Measurements from ENCODE around the gene MAN1B1.
"Not testable (repeated sequence)": the region's sequence is repeated elsewhere in the genome, so short reads cannot be mapped to it uniquely, and the experiment has no call there.

The MAN1B1 gene

DNA sequence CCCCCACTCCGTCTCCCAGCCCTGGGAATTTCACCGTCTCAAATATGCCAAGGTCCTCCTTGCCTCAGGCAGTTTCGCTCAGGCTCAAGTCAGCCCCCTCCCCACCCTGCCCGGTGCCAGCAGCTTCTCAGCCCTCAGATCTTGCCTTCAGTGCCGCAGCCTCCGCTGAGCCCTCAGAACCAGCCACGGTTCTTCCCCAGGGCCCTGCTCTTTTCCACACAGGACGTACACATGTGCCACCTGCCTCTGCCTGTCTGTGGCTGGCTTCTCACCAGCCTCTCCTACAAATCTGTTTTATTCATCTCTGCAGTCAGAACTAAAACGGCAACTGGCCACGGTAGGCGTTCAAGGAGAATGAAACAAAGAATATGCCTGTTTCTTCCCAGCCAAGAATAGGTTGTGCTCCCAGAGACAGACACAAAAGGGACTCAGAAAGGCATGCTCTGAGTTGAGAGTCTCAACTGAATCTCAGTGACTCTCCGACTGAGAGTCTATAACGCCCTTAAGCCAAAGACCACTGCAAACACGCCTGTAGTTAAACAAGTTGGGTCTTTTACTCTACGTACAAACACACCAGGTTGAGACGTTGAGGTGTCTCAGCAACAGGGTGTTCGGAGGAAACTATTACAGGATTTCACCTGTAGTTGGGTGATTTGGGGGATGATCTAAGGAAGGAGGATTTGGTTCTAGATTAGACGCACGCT lies 41.5 kb downstream of the MAN1B1 start:
- no peak for DNase-seq (ENCODE audit: low spot score)

DNA sequence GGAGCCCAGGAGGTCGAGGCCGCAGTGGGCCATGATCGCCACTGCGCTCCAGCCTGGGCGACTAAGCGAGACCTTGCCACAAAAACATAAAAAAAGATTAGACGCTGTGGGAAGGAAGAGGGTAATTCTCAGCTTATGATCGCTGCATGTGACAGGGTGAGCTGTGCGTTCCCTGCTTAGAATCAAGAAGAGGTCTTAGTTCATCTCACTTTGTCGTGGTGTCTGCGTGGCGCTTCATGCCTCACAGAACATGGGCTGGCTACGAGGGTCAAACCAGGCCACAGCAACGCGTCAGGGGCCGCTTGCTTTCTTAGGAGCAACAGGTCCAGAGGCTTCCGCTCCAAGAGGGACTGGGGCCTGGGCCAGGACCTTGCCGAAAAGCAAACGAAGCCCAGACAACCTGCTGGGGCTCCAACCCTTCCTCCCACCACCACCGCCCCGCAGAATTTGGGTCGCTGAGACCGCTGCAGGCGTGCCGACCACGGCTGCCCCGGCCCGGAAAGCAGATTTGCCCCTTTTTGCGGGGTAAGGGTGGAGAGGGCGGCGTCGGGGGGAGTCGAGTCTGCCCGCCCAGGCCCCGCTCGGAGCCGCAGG lies 42.2 kb downstream of the MAN1B1 start:
- no peak for DNase-seq (ENCODE audit: low spot score)

DNA sequence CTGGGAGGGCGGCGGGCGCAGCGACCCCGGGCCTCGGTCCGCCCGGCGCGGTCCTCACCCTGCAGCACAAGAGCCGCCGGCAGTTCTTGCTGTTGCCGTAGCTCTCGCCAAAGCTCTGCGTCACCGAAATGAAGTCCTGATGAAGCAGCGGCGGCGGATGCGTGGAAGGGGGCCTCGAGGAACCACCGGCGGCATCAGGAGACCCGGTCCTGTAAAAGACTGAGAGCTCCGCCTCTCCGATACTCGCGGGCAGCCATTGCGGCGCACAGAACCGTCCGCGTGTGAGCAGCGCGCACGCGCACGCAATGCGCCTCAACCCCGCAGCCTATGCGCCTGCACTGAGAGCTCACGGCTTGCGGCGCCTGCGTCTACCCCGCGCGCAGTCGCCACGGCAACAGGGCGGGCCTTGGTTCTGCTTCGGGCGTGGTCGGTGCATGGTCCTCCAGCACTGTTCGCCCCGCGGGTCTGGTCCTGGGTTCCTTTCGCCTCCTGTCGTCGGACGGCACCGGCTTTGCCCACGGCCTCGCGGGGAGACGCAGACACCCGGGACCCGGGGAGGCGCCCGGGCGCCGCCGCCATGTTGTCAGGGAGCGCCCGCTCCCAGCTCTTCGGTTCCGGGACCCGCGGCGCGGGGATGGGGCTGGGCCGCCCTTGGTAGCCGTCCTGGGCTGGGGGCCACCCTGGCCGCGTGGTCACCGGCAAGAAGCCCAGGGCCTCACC lies 42.8 kb downstream of the MAN1B1 start:
- DNase-seq (ENCODE audit: low spot score): peak; percentile 99

DNA sequence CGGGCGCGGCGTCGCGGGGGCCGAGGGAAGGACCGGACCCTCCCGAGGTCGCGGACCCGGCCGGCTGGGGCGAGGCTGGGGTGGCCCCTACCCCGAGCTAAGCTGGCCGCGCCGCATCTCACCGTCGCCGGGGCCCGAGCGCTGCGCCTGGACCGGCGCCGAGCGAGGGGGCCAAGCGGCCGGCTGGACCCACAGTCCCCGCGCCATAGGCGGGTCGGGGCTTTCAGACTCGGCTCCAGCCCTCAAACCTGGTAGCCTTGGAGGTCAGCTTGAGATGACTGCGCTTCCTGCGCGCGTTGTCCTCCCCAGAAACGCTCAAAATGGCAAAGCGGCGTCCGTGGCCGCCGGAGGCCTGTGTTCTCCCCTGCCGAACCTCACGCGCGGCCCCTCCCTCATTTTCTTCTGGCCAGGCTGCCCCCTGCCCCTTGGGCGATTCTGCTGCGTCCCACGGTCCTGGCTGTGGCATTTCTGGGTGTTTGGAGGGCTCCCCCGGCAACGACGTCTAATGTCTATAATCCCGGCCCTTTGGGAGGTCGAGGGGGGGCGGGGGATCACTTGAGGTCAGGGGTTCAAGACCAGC lies 43.5 kb downstream of the MAN1B1 start:
- DNase-seq (ENCODE audit: low spot score): no peak

DNA sequence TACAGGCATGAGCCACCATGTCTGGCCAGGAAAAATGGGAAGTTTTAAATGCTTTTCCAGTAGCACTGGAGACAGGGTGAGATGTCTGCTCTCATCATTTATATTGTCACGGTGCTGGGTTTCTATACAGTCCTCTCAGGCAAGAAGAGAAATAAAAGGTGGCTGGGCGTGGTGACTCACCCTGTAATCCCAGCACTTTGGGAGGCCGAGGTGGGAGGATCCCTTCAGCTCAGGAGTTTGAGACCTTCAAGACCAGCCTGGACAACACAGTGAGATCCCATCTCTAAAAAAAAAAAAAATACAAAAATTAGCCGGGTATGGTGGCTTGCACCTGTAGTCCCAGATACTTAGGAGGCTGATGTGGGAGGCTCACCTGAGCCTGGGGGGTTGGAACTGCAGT lies 47.4 kb downstream of the MAN1B1 start:
- no peak for DNase-seq (ENCODE audit: low spot score)

DNA sequence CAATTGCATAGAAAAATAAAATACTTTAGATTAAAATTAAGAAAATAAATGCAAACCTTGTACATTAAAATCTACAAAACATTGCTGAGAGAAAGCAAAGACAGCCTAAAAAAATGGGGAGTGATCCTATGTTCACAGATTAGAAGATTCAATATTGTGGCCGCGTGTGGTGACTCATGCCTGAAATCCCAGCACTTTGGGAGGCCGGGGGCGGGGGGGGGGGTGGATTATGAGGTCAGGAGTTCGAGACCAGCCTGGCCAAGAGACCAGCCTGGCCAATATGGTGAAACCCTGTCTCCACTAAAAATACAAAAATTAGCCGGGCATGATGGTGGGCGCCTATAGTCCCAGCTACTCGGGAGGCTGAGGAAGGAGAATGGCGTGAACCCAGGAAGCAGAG lies 48.4 kb downstream of the MAN1B1 start:
- DNase-seq (ENCODE audit: low spot score): not testable (repeated sequence)

DNA sequence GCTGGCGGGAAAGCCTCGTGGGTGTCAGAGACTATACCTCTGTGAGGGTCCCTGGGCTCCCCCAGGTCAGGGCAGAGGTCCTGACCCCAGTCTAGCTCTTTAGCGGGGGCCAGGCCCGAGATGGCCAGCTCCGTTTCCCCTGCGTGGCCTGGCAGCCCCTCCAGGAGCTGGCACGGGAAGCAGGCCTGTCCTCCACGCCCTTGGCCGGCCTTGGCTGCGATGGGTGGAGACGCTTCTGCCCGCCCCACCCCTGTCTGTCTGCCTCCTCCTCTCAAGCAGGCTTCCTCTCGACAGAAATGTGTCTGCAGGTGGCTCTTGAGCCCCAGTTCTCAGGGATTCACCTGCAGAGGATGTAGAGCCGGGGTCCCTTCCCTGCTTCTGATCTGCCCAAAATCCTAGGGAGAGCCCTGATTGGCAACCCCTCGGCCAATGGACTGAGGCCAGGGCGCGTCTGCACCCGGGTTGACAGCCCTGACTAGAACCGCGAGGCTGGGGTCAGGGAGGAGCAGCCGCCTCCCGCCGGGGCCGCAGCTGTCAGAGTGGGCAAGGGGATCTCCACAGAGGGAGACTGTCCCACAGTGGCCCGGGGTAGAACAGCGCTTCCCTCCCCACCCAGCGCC lies 49.6 kb downstream of the MAN1B1 start:
- DNase-seq (ENCODE audit: low spot score): no peak

DNA sequence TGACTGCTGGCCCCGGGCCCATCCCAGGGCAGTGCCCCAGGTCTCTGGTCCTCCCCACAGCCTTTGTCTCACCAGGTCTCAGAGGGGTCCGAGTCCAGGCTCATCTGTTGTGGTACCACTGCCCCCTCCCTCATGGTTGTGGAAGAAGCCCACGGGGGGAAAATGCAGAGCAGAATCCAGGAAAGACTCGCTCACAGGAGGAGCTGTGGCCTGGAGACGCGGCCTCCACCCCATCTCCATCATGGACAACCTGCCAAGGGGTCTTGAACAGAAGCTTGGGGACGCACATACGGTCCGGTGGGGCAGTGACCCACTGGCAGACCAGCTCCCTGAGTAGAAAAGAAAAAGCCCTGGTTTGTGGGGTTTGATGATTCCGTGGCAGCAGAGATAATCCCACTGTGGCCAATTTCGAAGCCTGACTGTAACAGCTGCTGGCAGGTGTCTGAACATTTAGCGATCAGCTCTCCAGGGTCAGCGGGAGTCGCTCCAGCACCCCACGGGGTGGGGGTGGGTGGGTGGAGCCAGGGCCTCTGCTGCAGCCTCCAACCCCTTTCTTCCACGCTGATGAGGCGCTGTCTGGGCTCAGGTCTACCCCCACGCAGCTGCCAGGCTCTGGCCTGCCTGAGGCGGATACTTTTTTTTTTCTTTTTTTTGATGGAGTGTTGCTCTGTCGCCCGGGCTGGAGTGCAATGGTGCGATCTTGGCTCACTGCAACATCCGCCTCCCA lies 50.3 kb downstream of the MAN1B1 start:
- DNase-seq (ENCODE audit: low spot score): no peak

DNA sequence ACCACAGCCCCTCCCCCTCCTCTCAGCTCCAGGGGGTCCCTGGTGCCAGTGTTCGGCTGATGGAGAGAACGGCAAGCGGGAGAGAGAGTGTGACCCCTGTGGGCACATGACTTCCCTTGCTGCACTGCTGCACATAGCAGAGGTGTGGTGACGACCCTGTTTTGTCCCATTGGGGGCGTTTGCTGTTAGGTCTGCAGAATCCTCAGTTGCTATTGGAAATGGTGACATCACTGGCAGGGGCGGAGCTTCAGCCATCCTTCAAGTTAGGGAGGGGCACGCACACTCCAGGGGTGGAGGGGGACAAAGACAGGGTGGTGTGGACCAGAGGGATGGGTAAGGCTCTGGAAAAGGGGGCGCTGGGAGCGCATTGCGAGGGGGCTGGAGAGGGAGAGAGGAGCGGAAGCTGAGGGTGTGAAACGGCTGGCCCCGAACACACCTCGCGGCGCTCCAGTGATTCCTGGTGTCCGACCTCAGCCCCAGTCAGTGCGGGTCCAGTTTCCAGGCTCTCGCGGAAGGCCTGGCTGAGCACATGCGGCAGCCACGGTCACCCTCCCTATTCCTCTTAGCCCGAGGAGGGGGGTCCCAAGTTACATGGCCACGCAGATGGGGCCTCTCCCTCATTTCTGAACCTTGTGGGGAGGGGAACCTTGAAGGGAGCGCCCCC lies 51.4 kb downstream of the MAN1B1 start:
- no peak for DNase-seq (ENCODE audit: low spot score)

DNA sequence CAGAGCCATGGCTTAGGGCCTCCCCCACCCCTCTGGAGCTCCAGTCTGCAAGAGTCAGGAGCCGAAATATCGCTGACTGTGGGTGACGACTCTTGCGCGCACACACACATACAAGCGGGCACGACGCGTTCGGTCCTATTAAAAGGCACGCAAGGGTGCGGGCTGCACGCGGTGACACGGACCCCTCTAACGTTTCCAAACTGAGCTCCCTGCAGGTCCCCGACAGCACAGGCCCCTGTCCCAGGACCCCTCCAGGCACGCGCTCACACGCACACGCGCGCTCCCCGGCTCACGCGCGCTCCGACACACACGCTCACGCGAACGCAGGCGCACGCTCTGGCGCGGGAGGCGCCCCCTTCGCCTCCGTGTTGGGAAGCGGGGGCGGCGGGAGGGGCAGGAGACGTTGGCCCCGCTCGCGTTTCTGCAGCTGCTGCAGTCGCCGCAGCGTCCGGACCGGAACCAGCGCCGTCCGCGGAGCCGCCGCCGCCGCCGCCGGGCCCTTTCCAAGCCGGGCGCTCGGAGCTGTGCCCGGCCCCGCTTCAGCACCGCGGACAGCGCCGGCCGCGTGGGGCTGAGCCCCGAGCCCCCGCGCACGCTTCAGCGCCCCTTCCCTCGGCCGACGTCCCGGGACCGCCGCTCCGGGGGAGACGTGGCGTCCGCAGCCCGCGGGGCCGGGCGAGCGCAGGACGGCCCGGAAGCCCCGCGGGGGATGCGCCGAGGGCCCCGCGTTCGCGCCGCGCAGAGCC lies 52.1 kb downstream of the MAN1B1 start, which contains the start of gene GRIN1:
Gene GRIN1, plus strand, starts transcription at position 433 of the 746 bp plus-strand sequence. CDS start 333 bp downstream, outside the sequence.
- DNase-seq (ENCODE audit: low spot score): peak; percentile 80

DNA sequence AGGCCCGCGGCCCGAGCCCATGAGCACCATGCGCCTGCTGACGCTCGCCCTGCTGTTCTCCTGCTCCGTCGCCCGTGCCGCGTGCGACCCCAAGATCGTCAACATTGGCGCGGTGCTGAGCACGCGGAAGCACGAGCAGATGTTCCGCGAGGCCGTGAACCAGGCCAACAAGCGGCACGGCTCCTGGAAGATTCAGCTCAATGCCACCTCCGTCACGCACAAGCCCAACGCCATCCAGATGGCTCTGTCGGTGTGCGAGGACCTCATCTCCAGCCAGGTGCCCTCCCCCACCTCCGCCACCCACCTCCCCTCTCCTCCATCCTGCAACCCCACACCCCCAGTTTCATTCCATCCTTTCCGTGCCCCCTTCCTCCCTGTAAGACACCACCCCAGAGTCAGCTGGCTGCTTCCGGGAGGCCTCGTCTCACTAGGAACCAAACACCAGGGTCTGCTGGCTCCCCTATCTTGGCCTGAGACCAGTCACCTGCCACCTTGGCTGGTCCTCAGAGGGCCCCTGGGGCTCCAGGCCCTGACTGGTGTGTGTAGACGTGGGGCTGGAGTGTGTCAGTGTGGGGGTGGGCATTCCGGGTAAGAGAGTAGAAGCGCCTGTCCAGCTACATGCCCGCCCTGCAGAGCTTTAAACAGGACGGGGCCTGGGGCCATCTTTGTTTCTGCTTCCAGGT lies 52.8 kb downstream of the MAN1B1 start:
- DNase-seq (ENCODE audit: low spot score): no peak

DNA sequence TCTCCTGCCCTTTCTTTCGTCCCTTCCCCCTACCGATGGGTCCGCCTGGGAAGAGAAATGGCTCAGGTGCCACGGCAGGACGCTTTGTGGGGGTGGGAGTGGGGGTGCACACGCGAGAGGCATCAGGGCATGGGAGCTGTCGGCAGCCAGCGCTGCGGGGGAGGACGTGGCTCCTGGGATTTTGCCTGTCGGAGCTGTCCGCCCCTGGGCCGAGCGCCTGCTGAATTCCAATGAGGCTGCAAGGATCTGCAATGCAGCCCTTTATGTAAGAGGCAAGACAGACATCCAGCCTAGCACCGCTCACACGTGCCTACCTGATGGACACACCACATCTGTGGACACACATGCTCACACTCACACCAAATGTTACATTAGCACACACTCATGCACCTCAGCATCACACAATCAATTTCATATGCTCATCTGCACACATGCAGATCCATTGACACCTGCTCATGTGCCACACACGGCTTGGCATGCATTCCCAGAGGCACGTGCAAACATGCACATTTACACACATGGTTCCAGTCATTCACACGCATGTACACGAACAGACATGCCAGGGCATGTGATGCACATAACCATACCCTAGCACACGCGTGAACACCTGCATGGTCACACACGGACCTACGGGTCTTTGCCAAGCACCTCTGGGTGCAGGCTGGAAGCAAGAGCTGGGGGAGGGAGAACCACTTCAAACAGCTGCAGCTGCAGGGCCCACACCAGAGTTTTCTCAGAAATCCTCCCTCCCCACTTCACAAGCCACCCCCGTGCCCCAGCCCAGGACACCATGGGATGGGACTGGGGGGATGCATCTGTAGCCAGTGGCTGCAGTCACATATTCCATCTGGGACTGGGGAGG lies 53.6 kb downstream of the MAN1B1 start:
- no peak for DNase-seq (ENCODE audit: low spot score)

DNA sequence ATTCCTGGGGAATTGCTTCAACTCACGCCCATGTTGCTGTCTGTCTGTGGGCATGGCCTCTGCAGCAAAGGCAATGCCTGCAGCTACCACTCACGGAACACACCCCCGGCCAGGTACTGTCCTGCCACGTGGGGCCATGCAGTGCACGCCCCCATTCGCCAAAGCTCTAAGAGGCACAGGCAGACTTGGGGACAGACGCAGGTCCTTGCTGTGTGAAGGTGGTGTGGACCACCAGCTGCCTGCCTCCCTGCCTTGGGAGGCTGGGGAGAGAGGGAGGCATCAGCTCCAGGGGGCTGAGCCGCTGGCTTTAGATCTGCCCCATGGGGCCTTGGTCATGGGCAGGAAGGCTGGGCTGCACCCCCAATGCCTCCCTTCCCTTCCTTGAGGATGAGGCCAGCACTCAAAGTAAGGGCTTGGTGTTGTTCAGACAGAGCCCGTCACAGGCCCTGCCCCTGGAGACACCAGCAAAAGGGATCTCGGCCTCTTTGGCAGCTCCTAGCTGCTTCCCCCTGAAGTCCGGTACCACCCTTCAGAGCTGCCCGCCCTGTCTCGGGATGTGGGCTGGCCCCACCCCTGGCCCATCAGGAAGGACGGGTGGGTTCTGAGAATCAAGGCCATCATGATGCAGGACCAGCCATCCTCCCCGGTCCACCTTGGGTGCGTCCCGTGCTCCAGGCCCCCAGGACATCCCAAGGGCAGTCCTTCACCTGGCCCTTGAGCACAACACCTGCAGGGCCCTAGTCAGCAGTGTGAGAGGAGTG lies 54.4 kb downstream of the MAN1B1 start:
- DNase-seq (ENCODE audit: low spot score): no peak

DNA sequence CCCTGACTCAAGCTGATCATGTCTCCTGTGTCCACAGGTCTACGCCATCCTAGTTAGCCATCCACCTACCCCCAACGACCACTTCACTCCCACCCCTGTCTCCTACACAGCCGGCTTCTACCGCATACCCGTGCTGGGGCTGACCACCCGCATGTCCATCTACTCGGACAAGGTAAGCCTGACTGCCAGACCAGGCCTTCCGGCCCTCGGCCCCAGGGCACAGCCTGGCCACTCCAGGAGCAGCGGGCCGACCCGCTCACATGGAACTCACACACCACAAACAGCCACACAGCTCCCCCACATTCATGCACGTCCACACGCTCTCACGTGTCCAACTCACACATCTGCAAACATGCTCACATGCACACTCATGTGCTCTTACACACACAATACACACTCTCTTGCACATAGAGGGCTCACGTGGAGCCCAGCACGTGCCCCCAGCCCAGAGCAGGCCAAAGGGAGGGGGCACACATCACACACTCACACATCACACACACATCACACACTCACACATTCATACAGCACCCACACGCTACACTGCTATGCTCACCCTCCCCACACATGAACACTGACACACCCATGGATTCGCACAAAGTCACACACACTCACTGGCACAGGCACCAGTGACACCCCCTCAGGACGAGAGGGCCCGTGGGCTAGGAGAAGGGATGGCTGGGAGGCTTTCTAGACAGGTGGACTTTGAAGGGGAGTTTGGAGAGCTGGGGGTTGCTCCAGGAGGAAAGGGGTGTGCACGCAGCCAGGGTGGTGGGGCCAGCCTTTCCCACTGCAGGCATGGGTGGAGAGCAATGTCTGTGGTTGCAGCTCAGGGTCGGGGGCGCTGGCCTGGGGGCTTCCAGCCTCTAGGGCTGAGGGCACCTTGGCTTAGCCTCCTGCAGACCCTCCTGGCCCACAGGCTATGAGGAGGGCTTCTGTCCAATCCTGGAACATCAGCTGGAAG lies 55.5 kb downstream of the MAN1B1 start:
- DNase-seq (ENCODE audit: low spot score): no peak

DNA sequence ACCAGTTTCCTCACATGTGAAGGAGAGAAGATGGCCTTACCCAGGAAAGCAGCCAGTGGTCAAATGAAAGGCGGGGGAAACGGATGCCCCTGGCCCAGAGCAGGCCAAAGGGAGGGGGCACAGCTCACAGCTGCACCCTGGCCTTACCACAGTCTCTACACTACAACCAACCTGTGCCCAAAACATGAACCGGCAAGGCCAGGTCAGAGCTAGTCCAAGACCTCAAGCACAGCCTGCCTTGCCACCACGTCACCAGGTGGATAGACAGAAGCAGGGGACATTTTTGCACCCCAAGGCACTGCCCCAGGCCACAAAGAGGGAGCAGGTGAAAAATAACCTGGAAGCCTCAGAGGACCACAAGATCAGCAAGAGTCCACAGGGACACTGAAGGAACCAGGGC lies 56.7 kb downstream of the MAN1B1 start:
- DNase-seq (ENCODE audit: low spot score): no peak

DNA sequence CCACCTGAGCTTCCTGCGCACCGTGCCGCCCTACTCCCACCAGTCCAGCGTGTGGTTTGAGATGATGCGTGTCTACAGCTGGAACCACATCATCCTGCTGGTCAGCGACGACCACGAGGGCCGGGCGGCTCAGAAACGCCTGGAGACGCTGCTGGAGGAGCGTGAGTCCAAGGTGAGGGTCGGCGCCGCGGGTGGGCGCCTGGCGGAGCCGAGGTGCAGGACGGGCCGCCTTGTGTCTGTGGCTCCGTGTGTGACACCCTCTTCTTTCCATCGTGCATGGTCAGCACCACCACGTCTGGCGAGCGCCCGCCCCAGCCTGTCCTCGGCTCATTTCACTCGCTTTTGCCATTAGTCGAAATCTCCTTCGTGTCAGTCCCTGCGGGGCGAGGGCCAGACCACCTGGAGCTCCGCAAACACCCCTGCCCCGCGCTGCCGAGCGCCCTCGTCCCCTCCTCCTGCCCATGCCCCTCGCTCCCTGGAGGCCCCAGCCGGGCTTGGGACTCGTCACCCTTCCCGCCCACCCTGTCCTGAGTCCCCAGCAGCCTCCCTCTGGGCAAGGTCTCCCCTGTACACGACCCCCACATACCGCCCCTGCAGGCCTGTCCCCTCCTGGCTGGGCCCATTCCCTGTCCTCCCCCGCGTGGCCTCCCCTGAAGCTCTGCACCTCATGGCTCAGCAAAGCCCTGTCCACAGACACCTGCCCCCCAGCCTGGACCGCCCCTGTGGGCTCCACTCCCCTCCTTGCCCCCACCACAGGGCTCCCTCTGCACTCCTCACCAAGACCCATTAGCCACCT lies 59.1 kb downstream of the MAN1B1 start:
- DNase-seq (ENCODE audit: low spot score): no peak
